IMR-90 (cell line): ENCODE results near the gene CTBP2. TPM values are rescaled to one million over a fixed set of nuclear protein-coding genes. Genes with fewer than 3 reads are reported as not detected.

ENCODE experiments used
- ATAC-seq: fragments of 200-7000 bp; cut with Tn5 transposase; 2 replicates; pipeline ENCODE4 v1.9.1; 2020; ENCODE audit warnings: low read depth, mild to moderate bottlenecking, moderate library complexity
- BruUV-seq: library from RNA; stranded (reverse); fragments of 400-500 nt; replicated peaks from 2 replicates; lab custom pipeline; 2021; lab: Mats Ljungman, UMichigan
- CTCF ChIA-PET: fragments of 300-600 bp; formaldehyde crosslinking; extraction: SDS; loops from one replicate; lab custom pipeline; 2021; ENCODE audit warnings: antibody characterized with exemption; lab: Yijun Ruan, JAX
- POLR2A ChIA-PET: fragments of 300-600 bp; sonication (Branson Sonifier 250); formaldehyde crosslinking; loops from one replicate; lab custom pipeline; 2022; ENCODE audit warnings: antibody characterized with exemption; ENCODE audit not compliant: unreplicated experiment; lab: Charles Lee
- DNase-seq: peaks from one replicate; pipeline ENCODE4 v3.0.0; 2013
- H2AFZ ChIP-seq: replicated peaks from 2 replicates; pipeline ENCODE3; 2013; ENCODE audit warnings: low read length, mild to moderate bottlenecking; ENCODE audit not compliant: poor library complexity
- H2AK5ac ChIP-seq: 2 replicates; pipeline ENCODE4 v1.6.1; 2013; ENCODE audit warnings: low read depth, low read length, inconsistent platforms
- H2AK9ac ChIP-seq: replicated peaks from 2 replicates; pipeline ENCODE3; 2013; ENCODE audit warnings: mild to moderate bottlenecking, low read depth, low read length, moderate library complexity; ENCODE audit not compliant: poor library complexity
- H2BK120ac ChIP-seq: 2 replicates; pipeline ENCODE4 v1.6.1; 2013; ENCODE audit warnings: low read depth, low read length, inconsistent platforms
- H2BK15ac ChIP-seq: 3 replicates; pipeline ENCODE4 v1.6.1; 2013; ENCODE audit warnings: low read depth, low read length, inconsistent platforms
- H2BK20ac ChIP-seq: 2 replicates; pipeline ENCODE4 v1.6.1; 2013; ENCODE audit warnings: low read depth, mild to moderate bottlenecking, inconsistent platforms, low read length, moderate library complexity
- H2BK5ac ChIP-seq: 2 replicates; pipeline ENCODE4 v1.6.1; 2013; ENCODE audit warnings: mild to moderate bottlenecking, low read depth, low read length, inconsistent platforms; ENCODE audit not compliant: poor library complexity, severe bottlenecking
- H3K14ac ChIP-seq: replicated peaks from 2 replicates; pipeline ENCODE4 v1.6.1; 2013; ENCODE audit warnings: low read depth, low read length, inconsistent platforms
- H3K18ac ChIP-seq: 2 replicates; pipeline ENCODE4 v1.6.1; 2013; ENCODE audit warnings: low read depth, low read length, control low read depth
- H3K23ac ChIP-seq: 2 replicates; pipeline ENCODE4 v1.6.1; 2013; ENCODE audit warnings: low read depth, low read length, inconsistent platforms
- H3K27ac ChIP-seq: 2 replicates; pipeline ENCODE4 v1.5.1; 2013; ENCODE audit warnings: mild to moderate bottlenecking, control low read depth, low read length; ENCODE audit not compliant: insufficient read depth
- H3K27me3 ChIP-seq: 2 replicates; pipeline ENCODE4 v1.6.1; 2013; ENCODE audit warnings: low read length; ENCODE audit not compliant: control insufficient read depth, insufficient read depth
- H3K36me3 ChIP-seq: 2 replicates; pipeline ENCODE4 v1.6.1; 2013; ENCODE audit warnings: low read length, mixed read lengths; ENCODE audit not compliant: control insufficient read depth, insufficient read depth
- H3K4ac ChIP-seq: 2 replicates; pipeline ENCODE4 v1.6.1; 2013; ENCODE audit warnings: low read depth, low read length, inconsistent platforms
- H3K4me1 ChIP-seq: 2 replicates; pipeline ENCODE4 v1.6.1; 2013; ENCODE audit warnings: low read length, mixed read lengths; ENCODE audit not compliant: control insufficient read depth, insufficient read depth
- H3K4me2 ChIP-seq: 2 replicates; pipeline ENCODE4 v1.6.1; 2013; ENCODE audit warnings: low read depth, mild to moderate bottlenecking, control low read depth, low read length, moderate library complexity
- H3K4me3 ChIP-seq: 2 replicates; pipeline ENCODE4 v1.5.1; 2013; ENCODE audit warnings: low read depth, mild to moderate bottlenecking, control low read depth, low read length, moderate library complexity; ENCODE audit not compliant: insufficient read depth
- H3K56ac ChIP-seq: 2 replicates; pipeline ENCODE4 v1.6.1; 2013; ENCODE audit warnings: low read length, inconsistent platforms; ENCODE audit not compliant: insufficient read depth; ENCODE audit errors: extremely low read depth
- H3K79me1 ChIP-seq, 2 experiments: 2 replicates each; pipeline ENCODE4 v1.6.1; 2013; ENCODE audit warnings: low read length in 2 of 2, inconsistent platforms in 1 of 2, low read depth in 1 of 2
- H3K9ac ChIP-seq: 2 replicates; pipeline ENCODE4 v1.6.1; 2013; ENCODE audit warnings: low read depth, low read length, control low read depth
- H3K9me1 ChIP-seq: 2 replicates; pipeline ENCODE4 v1.6.1; 2013; ENCODE audit warnings: low read length, inconsistent platforms; ENCODE audit not compliant: insufficient read depth
- H3K9me3 ChIP-seq: 2 replicates; pipeline ENCODE4 v1.6.1; 2013; ENCODE audit warnings: low read length; ENCODE audit not compliant: control insufficient read depth, insufficient read depth
- H4K20me1 ChIP-seq: 2 replicates; pipeline ENCODE4 v1.6.1; 2013; ENCODE audit warnings: low read length, inconsistent platforms; ENCODE audit not compliant: insufficient read depth
- H4K5ac ChIP-seq: 2 replicates; pipeline ENCODE4 v1.6.1; 2013; ENCODE audit warnings: mild to moderate bottlenecking, low read depth, low read length, control low read depth
- H4K8ac ChIP-seq, 2 experiments: 2 replicates each; pipeline ENCODE4 v1.6.1; 2013; ENCODE audit warnings: low read depth in 2 of 2, low read length in 2 of 2, control low read depth in 1 of 2, inconsistent platforms in 1 of 2
- H4K91ac ChIP-seq: 2 replicates; pipeline ENCODE4 v1.6.1; 2013; ENCODE audit warnings: low read depth, low read length, inconsistent platforms; ENCODE audit not compliant: insufficient read depth
- BHLHE40 ChIP-seq: fragments of 150-350 bp; IDR thresholded peaks from 2 replicates; pipeline ENCODE4 v1.6.1; 2016; ENCODE audit warnings: mild to moderate bottlenecking, low read depth, low read length
- MAFK ChIP-seq: IDR thresholded peaks from 2 replicates; pipeline ENCODE4 v1.6.1; 2012; ENCODE audit warnings: low read depth, low read length, improper control_type of control experiment
- MAZ ChIP-seq: IDR thresholded peaks from 2 replicates; pipeline ENCODE4 v1.6.1; 2012; ENCODE audit warnings: low read depth, mild to moderate bottlenecking, low read length, improper control_type of control experiment, moderate library complexity, borderline replicate concordance
- MXI1 ChIP-seq: IDR thresholded peaks from 2 replicates; pipeline ENCODE4 v1.6.1; 2012; ENCODE audit warnings: low read depth, mild to moderate bottlenecking, low read length, moderate library complexity, borderline replicate concordance
- NFE2L2 ChIP-seq: fragments of 150-350 bp; IDR thresholded peaks from 2 replicates; pipeline ENCODE4 v1.6.1; 2016; ENCODE audit warnings: low read depth, mild to moderate bottlenecking, low read length
- POLR2A ChIP-seq: IDR thresholded peaks from 2 replicates; pipeline ENCODE4 v1.6.1; 2012; ENCODE audit warnings: mild to moderate bottlenecking, low read depth, low read length
- RAD21 ChIP-seq: IDR thresholded peaks from 2 replicates; pipeline ENCODE4 v1.6.1; 2012; ENCODE audit warnings: low read length, improper control_type of control experiment
- RCOR1 ChIP-seq: IDR thresholded peaks from 2 replicates; pipeline ENCODE4 v1.6.1; 2012; ENCODE audit warnings: mild to moderate bottlenecking, low read length, improper control_type of control experiment; ENCODE audit not compliant: insufficient replicate concordance
- SMC3 ChIP-seq: fragments of 150-350 bp; IDR thresholded peaks from 2 replicates; pipeline ENCODE4 v1.6.1; 2016; ENCODE audit warnings: low read depth, mild to moderate bottlenecking, antibody characterized with exemption, low read length, moderate library complexity
- WGBS, 2 experiments: methylation state at CpG; one replicate each; pipeline versions ENCODE4 v1.1.5 to v1.1.7; 2013; ENCODE audit warnings: missing lambda C conversion rate in 2 of 2; ENCODE audit not compliant: insufficient read length in 1 of 2; ENCODE audit errors: extremely low coverage in 2 of 2; 5-methylcytosine and 5-hydroxymethylcytosine counted together
- dilution Hi-C: fragments of 300-500 bp; cut with HindIII; formaldehyde crosslinking; loops from one replicate; pipeline ENCODE4 v1.14.3; 2018; ENCODE audit warnings: low sequenced_read_pairs; ENCODE audit not compliant: unreplicated experiment
- in situ Hi-C: fragments of 300-500 bp; cut with MboI; formaldehyde crosslinking; loops from 3 replicates; pipeline ENCODE4 v1.14.3; 2019; ENCODE audit warnings: low sequenced_read_pairs, inconsistent platforms, mixed read lengths
- intact Hi-C: fragments of 100-400 bp; cut with micrococcal nuclease; formaldehyde crosslinking; loops from 2 replicates; pipeline ENCODE4 v1.10.0; 2022
- polyA plus RNA-seq, 3 experiments: library from polyadenylated mRNA; depleted of rRNA; stranded (reverse); fragments of >200 nt; gene quantifications; 2 replicates each; pipeline ENCODE4 v1.2.3, GENCODE V29; 2012; ENCODE audit warnings: low replicate concordance in 1 of 3
- total RNA-seq: library from RNA; depleted of rRNA; stranded (reverse); fragments of >200 nt; gene quantifications from 2 replicates; pipeline ENCODE4 v1.2.3, GENCODE V29; 2012

CTBP2 gene
- total and polyA plus RNA-seq, 2 of the 4 experiments (the other 2 are of a cell fraction), result 81.0 to 86.6 TPM

GRCh38 chr10:125009661-125010161, 150.7 kb downstream of the CTBP2 start:
- Histone ChIP-seq H2BK15ac (no peak overlapping the region), H2BK5ac (no peak overlapping the region), H3K79me1 (peaks cover 40 to 95% of the 10 kb centered on the region in 2 experiments), H2BK120ac (no peak overlapping the region), H3K4ac (no peak overlapping the region), H2AK9ac (no peak overlapping the region), H3K9me1 (peaks cover 35% of the 10 kb centered on the region), H3K27me3 (no peaks in the 10 kb centered on the region), H2BK20ac (no peak overlapping the region), H3K4me3 (no peak overlapping the region), H3K27ac (no peak overlapping the region), H3K56ac (no peak overlapping the region), H3K36me3 (peaks cover 22% of the 10 kb centered on the region; the same call in 1 of the 2 replicates), H4K5ac (no peak overlapping the region), H3K4me2 (no peak overlapping the region), H3K9ac (no peak overlapping the region), H2AFZ (no peak overlapping the region), H4K91ac (no peak overlapping the region), H3K18ac (no peak overlapping the region), H3K14ac (no peak overlapping the region), H3K4me1 (peaks cover 9% of the 10 kb centered on the region; the same call in 1 of the 2 replicates), H2AK5ac (no peak overlapping the region), H4K20me1 (peaks cover 82% of the 10 kb centered on the region), H4K8ac (no peak overlapping the region), H3K23ac (no peak overlapping the region), H3K9me3 (no peaks in the 10 kb centered on the region)
- ATAC-seq (no peak), DNase-seq (no peak)
- dilution Hi-C loops, result no loop called here
- no TSS peak for BruUV-seq
- intact Hi-C loops, result no loop called here
- in situ Hi-C loops, result no loop called here
- ChIA-PET POLR2A (no interaction called here), CTCF (no interaction called here)
- WGBS, 2 experiments, result 60% methylated on average over 7 of the region's 15 CpGs; no CpG with 5 or more reads in 1 of the 2 experiments
- TF ChIP-seq MAZ (no peak), RAD21 (no peak), MXI1 (no peak), MAFK (no peak), RCOR1 (no peak), SMC3 (no peak), BHLHE40 (no peak), POLR2A (no peak), NFE2L2 (no peak)
